NK-92 treated with Interleukin-12 subunit alpha and Interleukin-12 subunit beta, amount 100 ng/mL, for 24 hours (cell line): ENCODE data around the gene CCP110.

Experiments used
- DNase-seq: peaks from one replicate; lab custom pipeline; 2025; lab: John Stamatoyannopoulos, UW

The CCP110 gene, protein sequence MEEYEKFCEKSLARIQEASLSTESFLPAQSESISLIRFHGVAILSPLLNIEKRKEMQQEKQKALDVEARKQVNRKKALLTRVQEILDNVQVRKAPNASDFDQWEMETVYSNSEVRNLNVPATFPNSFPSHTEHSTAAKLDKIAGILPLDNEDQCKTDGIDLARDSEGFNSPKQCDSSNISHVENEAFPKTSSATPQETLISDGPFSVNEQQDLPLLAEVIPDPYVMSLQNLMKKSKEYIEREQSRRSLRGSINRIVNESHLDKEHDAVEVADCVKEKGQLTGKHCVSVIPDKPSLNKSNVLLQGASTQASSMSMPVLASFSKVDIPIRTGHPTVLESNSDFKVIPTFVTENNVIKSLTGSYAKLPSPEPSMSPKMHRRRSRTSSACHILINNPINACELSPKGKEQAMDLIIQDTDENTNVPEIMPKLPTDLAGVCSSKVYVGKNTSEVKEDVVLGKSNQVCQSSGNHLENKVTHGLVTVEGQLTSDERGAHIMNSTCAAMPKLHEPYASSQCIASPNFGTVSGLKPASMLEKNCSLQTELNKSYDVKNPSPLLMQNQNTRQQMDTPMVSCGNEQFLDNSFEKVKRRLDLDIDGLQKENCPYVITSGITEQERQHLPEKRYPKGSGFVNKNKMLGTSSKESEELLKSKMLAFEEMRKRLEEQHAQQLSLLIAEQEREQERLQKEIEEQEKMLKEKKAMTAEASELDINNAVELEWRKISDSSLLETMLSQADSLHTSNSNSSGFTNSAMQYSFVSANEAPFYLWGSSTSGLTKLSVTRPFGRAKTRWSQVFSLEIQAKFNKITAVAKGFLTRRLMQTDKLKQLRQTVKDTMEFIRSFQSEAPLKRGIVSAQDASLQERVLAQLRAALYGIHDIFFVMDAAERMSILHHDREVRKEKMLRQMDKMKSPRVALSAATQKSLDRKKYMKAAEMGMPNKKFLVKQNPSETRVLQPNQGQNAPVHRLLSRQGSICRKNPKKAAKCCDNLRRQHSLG

DNA sequence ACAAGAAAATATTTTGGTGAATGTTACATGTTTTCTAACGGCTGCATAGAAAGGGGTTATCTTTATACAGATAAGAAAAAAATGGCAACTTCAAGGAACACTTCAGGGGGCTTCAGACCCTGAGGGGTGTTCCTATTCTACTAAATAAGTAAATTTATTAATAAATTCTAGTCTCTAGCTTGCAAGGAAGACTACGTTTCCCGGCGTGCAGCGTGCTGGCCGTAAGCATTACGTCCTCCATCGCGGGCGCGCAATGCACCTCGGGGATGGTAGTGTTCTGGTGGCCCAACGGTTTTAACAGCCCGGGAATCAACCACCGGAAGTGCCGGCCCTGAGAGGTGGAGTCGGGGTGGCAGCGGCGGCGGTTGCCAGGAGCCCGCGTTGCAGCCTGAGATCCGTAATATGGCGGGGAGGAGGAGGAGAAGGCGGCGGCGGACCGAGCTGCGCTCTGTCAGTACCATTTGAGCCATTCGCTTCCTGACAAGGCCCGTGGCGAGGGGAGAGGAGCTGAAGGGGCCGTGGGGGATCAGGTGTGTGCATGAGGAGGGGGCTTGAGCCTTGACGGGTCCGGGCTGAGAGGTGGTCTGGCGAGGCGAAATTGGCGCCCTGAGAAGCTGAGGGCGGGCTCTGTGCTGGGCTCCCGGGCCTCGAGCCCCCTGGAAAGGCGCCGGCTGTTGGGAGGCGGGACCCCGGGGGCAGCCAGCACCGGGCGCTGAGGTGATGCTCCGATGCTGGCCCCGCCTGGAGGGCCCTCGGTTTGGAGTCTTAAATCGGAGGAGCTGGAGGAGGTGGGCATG lies at the start of gene CCP110:
Gene CCP110, plus strand, starts transcription at position 384 of the 797 bp plus-strand sequence. CDS start 3,940 bp downstream, outside the sequence.
- DNase-seq: peak; percentile 94

DNA sequence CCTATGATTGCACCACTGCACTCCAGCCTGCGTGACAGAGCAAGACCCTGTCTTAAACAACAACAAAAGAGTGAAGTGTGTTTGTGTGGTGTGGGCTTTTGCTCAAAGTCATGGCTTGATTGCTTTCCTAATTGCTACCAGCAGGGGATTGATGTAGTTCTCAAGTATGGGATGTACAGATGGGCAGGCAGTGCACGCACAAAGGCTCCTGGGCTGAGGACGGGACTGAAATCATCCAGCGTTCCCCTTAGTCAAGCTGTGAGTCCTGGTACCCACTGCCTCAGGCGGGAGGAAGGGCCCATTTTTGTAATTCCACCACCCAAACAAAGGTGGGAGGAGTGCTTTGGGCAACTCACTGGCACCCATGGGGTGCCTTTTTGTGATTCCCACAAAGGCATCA lies 49.1 kb upstream of the CCP110 start:
- DNase-seq: no peak

DNA sequence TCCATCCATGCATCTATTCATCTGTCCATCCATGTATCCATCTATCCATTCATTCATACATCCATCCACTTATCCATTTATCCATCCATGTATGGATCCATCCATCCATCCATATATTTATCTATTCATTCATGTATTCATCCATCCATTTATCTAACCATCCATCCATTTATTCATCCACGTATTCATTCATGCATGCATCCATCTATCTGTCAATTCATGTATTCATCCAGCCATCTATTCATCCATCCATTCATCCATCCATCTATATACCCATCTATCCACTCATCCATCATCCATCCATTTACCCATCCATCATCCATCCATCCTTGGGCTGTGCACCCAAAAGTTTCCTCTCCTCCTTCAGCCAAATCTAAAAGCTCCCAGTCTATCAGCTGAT lies 45.2 kb upstream of the CCP110 start:
- DNase-seq: no peak

DNA sequence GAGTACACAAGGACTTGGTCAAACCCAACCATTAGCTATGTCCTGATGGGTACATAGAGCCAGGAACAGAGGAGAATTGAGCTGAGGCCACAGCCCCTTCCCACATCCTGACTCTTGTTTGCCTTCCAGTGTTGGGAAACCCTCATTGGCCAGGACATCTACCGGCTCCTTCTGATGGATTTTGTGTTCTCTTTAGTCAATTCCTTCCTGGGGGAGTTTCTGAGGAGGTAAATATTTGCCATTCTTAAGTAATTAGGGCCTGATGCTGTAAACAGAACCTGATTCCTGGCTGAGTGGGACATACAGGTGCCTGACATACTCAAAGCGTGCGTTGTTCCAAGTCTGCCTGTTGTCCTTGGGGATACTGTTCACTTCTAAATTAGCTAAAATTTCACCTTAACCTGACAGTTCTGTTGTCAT lies 44.4 kb upstream of the CCP110 start:
- DNase-seq: no peak

DNA sequence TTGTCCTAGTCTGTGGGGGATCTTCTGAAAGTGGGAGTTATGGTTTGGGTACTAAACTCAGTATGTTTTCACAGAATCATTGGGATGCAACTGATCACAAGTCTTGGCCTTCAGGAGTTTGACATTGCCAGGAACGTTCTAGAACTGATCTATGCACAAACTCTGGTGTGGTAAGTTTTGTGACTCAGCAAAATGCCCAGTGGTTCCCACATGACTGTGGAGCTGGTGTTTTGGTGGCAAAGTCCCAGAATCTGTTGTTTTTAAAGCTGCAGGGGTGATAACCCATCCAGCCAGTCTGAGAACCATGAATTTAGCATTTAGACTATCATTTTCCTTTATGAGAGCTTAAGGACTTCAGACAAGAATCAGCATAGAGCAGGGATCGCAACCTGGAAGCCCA lies 42.4 kb upstream of the CCP110 start:
- DNase-seq: no peak

DNA sequence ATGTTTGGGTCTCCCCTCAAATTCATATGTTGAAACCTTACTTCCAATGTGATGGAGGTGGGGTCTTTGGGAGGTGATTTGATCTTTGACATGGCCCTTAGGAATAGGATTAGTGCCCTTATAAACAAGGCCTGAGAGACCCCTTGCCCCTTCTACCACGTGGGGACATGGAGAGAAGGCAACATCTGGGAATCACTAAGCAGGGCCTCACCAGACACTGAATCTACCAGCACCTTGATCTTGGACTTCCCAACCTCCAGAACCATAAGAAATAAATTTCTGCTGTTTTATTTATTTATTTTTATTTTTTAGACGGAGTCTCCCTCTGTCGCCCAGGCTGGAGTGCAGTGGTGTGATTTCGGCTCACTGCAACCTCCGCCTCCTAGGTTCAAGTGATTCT lies 42.0 kb upstream of the CCP110 start:
- no peak for DNase-seq

DNA sequence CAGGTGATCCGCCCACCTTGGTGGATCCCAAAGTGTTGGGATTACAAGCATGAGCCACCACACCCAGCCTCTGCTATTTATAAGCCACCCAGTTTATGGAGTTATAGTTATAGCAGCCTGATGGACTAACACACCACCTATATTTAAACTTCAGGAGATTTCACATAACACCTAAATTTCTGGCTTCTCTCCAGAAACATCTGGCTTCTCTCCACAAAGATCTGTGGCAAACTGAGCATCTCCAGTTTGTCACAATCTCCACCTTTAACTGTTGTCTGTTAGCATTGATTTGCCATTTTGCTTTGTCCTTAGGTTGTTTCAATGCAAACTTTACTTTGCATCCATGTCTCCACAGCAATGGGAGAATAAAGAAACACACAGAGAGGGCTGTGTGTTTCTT lies 41.5 kb upstream of the CCP110 start:
- no peak for DNase-seq

DNA sequence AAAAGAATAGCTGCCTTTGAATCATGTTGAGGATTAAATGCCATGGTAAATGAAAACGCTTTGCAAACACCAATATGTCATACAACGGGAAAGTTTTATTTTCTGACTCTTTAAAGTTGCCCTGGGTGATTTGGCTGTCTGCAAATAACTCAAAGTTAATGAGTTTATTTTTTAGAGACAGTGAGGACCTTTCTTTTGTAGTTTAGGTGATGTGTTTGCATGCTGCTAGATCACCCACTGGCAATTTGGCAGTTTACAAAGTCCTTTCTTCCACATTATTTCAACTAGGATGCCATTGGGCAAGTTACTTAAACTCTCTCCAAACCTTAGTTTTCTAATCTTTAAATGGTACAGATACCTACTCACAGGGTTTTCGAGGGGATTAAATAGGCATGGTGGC lies 39.6 kb upstream of the CCP110 start:
- no peak for DNase-seq

DNA sequence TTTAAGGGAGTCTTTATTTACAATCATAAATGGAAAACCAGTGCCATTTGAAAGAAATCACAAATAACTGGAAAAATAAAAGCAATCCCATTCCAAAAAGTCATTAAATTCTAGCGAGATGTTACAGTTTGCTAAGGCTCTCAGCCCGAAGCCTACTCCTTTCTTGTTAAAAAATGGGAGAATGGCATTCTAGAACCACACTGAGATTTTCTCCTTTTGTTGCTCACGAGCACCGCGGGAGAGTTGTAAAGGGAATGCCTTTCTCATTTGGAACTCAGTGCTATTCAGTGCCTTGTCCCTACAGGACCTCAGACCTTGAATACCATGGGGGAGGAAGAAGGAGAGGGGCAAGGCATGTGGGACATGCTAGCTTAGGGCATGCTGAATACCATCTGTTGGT lies 38.1 kb upstream of the CCP110 start:
- no peak for DNase-seq

DNA sequence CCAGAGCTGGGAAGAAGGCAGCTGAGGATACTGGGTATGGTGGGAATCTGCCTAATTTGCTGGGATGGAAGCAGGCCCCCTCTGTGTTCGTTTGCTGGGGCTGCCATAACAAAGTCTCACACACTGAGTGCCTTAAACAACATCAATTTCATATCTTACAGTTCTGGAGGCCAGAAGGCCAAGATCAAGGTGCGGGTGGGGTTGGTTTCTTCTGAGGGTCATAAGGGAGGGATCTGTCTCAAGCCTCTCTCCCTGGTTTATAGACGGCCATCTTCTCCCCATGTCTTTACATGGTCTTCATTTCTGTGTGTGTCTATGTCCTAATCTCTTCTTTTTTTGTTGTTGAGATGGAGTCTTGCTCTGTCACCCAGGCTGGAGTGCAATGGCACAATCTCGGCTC lies 37.7 kb upstream of the CCP110 start:
- DNase-seq: no peak

DNA sequence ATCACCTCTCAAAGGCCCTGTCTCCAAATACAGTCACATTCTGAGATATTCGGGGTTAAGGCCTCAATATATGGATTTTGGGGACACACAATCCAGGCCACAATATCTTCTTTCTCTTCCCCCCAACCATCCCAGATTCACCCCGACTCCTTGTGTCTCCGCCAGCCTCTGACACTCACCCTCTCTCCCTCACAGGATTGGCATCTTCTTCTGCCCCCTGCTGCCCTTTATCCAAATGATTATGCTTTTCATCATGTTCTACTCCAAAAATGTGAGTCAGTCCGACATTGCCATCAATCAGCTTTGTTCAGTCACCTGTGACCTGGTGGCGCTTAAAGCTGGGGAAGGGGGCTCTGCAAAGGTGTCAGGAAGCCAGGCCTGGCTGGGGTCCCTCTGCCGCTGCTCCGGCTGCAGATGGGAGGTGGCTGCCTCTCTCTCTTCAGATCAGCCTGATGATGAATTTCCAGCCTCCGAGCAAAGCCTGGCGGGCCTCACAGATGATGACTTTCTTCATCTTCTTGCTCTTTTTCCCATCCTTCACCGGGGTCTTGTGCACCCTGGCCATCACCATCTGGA lies 36.9 kb upstream of the CCP110 start:
- no peak for DNase-seq

DNA sequence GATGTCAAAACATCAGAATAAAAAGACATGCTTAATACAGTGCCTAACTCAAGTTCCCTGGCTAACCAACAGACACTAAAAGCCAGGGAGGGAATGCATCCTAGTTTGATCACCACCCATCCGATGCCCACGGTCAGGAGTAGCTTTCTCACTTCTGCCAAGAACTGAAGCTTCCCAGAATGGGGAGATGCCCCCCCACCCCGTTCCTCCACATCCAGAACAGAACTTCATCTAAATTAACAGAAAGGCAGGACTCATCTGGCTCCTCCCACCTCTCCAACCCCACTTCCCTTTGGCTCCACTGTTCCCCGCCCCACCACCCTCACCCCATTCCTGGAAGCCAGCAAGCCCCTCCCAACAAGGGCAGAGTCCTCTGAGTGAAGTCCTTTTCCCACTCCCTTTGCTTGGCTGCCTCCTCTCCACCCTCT lies 35.5 kb upstream of the CCP110 start:
- no peak for DNase-seq

DNA sequence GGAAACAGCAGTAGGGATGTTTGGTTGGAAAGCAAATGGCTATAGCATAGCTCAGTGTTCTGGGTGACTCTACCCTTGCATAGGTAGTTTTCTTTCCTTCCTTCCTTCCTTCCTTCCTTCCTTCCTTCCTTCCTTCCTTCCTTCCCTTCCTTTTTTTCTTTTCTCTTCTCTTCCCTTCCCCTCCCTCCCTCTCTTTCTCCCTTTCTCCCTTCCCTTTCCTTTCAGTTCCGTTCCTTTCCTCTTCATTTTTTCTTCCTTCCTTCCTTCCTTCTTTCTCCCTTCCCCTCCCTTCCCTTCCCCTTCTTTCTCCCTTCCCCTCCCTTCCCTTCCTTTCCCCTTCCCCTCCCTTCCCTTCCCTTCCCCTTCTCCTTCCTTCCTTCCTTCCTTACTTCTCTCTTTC lies 33.1 kb upstream of the CCP110 start:
- DNase-seq: no peak

DNA sequence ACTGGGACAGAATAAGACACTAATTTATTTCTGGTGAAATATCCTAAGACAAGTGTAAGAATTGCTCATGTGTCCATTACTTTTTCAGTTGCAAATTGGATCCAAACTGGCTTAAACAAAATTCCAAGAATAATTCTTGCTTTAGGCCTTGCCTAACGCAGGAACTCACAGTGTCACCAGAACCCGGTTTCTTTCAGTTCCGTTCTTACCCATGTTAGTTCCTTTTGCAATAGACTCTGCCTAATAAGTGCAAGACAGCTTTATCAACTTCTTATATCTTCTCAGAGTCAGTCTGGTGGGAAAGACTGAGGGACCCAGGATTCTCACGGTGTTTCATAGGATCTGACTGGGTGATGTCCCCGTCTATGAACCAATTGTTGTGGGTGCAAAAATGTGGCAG lies 26.6 kb upstream of the CCP110 start:
- DNase-seq: no peak

DNA sequence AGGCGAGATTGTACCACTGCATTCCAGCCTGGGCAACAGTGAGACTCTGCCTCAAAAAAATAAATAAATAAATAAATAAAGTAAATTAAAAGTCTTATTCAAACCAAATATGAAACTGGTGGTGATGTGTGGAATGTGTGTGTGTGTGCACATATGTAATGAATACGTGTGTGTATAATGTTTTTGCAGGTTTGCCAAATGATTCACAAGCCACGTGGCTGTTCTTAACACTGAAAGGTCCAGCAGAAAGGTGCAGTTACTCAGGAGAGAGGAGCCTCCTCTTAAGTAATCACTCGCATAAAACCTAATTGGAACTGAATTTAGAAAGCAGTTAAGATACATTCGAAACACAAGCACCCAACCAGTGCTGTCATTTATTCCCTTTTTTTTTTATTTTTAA lies 24.7 kb upstream of the CCP110 start:
- no peak for DNase-seq

DNA sequence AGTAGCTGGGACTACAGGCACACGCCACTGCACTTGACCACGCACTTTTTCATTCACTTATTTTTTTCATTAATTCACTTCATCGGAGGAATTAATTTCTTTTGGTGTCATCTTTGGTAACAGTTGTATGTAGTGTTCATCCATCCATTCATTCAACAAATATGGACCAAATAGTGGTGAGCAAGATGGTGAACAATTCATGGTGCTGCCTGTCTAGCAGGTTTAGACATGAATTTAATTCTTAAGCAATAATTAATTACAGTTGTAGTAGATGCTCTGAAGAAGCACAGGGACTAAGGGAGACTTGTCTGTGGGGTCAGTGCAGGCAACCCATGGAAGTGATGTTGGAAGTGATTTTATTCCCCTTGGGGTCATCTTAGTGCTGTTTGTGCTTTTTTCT lies 24.3 kb upstream of the CCP110 start:
- DNase-seq: no peak

DNA sequence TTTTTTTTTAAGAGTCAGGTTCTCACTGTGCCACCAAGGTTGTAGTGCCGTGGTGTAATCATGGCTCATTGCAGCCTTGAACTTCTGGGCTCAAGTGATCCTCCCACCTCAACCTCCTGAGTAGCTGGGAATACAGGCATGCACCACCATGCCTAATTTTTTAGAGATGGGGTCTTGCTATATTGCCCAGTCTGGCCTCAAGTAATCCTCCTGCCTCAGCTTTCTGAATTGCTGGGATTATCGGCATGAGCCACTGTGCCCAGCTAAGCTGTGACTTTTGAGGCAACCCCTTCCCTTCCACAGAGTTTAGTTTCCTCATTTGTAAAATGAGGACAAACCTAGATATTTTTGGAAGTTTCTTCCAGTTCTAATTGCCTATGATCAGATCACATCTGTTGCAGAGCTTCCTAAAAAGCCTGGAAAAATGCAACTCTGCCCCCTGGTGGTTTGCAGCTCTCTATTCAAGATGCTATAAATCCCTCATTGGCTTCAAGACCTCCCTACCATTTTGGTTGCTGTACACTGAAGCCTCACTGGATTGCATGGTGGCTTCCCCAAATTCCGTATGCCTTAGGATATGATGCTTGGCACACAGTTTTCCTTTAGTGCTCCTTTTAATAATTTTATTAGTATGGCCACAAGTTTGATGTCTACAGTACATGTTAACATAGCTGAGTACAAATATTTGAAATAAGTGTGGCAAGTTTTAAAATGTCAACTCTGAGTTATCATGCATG lies 21.2 kb upstream of the CCP110 start:
- DNase-seq: peak; percentile 10

DNA sequence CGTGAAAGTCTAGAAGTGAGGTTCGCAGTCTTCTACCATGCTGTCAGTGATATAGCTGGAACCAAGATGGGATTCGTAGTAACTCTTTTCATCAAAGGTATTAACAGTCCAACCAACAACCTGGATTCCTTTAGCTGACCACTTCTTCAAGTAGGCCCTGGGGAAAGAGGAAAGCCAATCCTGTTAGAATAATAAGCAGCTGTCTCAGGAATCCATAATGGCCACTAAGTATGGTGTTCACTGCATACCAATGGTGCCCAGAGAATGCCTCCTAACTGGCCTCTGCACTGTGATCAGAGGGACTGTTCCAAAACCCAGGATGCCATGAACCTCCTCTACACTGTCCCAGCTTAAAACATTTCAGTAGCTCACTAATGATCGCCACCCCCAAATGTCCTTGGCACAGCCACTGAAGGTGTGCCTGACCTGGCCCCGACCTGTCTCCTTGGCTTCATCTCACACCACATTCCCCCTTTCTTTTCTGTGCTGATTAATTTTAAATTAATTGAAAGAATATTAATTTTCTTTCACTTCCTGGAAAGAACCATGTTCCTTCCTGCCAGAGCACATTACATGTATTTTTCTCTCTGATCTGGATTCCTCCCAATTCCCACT lies 20.2 kb upstream of the CCP110 start:
- DNase-seq: no peak

DNA sequence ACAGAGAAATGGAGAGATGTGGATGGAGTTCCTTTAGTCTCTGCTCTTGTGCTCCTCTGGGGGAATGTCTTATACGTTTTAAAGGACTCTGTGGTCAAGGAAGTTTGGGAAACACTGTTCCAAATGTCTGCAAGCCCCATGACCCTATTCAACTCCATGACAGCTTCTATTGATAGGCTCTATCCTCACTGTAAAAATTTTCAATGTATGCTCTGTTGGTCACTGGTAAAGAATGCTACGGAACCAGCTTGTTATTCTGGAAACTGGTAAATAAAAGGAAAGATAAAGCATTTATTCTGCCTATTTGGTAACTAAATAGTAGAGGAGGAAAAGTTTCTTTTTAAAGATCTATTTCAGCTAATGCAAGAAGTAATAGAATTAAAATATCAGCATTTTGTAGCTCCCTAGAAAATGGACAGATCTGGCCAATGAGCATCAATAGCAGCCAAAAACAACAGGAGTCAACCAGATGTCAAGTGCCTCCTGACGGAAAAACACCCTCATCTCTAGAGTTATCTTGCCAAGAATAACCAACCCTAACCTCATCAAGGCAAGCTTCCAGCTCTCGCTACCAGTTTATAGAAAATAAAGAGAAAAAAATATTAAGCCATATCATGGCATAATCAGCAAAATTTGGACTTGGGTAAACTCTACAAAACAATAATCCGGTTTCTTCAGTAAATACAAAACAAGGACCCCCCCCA lies 18.0 kb upstream of the CCP110 start:
- no peak for DNase-seq

DNA sequence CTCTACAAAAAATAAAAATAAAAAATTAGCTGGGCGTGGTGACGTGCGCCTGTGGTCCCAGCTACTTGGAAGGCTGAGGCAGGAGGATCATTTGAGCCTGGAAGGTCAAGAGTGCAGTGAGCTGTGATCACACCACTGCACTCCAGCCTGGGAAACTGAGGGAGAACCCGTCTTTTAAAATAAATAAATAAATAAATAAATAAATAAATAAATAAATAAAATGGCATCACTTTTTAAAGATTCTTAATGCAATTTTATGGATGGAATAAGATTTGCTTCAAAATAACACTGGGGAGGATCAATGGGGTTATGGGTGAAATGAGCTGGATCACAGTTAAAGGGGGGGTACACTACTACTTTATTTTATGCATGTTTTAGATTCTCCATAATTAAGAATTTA lies 16.8 kb upstream of the CCP110 start:
- DNase-seq: no peak
